OCI-LY7 (cell line): ENCODE results near the gene DAGLA.

Experiments used
- CTCF ChIP-seq: fragments of 200-600 bp; sonication (generic); conservative IDR thresholded peaks from 2 replicates; pipeline ENCODE4 v1.5.1; 2014; ENCODE audit warnings: mild to moderate bottlenecking, antibody characterized with exemption, low read length, moderate library complexity, mixed read lengths
- EZH2phosphoT487 ChIP-seq: fragments of 200-600 bp; sonication (generic); IDR thresholded peaks from 2 replicates; pipeline ENCODE4 v1.6.1; 2018; ENCODE audit warnings: low read depth, borderline replicate concordance, mild to moderate bottlenecking, mixed run types, antibody characterized with exemption, low read length, moderate library complexity, mixed read lengths

DNA sequence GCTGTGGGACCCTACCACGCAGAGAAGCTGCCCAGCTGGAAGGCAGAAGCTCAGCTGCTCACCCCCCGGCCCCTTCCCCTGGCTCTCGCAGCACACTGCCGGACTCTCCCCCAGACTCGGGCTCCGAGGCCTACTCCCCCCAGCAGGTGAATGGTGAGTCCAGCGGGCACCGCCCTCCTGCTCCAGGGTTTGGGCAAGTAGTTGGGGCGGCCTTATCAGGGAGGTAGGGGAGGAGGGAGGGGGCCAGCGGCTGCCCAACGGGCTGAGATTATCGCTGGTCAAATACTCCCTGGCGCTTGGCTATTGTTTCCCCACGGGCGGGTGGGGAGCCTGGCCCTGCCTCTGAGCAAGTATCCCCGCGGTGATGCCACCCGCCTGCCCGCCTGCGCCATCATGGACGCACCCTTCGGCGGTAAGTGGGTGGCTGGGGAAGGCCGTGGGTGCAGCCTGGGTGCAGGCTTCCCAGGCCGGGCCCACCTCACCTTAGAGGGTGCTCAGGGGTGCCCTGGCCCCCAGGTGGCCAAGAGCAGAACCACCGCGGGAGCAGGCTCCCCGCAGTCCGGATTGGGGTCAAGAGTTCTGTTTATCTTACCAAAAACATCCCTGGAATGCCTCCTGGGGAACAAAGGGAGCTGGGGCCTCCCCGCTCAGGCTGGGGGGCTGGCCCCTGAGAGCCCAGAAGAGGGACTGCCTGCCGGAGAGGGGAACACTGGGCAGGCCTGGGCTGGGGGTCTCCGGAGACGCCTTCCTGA is 89.2 kb downstream of the DAGLA start:
- TF ChIP-seq CTCF (no peak), EZH2phosphoT487 (no peak)
